Astrocyte (in vitro differentiated cells and primary cell): ENCODE measurements around the gene EN2. TPM values are rescaled to one million over a fixed set of nuclear protein-coding genes. Genes with fewer than 3 reads are reported as not detected.

ENCODE experiments used
- DNase-seq: peaks from one replicate; pipeline ENCODE4 v3.0.0-alpha.2; 2010; ENCODE audit warnings: low read depth
- FAIRE-seq: peaks from 2 replicates; lab custom pipeline; 2011; peaks lifted over from hg19 to GRCh38; lab: Jason Lieb, UNC
- H2AFZ ChIP-seq: 2 replicates; pipeline ENCODE4 v1.6.0; 2012; ENCODE audit warnings: low read depth, low read length, inconsistent platforms
- H3K27ac ChIP-seq: 2 replicates; pipeline ENCODE4 v1.5.1; 2011; ENCODE audit warnings: low read depth, low read length, inconsistent platforms
- H3K27me3 ChIP-seq: 2 replicates; pipeline ENCODE4 v1.6.0; 2011; ENCODE audit warnings: low read length, inconsistent platforms; ENCODE audit not compliant: insufficient read depth
- H3K36me3 ChIP-seq: 2 replicates; pipeline ENCODE4 v1.5.1; 2011; ENCODE audit warnings: low read length, inconsistent platforms; ENCODE audit not compliant: insufficient read depth
- H3K4me1 ChIP-seq: 2 replicates; pipeline ENCODE4 v1.5.1; 2011; ENCODE audit warnings: low read length, inconsistent platforms; ENCODE audit not compliant: insufficient read depth
- H3K4me2 ChIP-seq: 2 replicates; pipeline ENCODE4 v1.6.0; 2012; ENCODE audit warnings: low read length, inconsistent platforms
- H3K4me3 ChIP-seq: 2 replicates; pipeline ENCODE4 v1.5.1; 2011; ENCODE audit warnings: low read depth, mild to moderate bottlenecking, low read length, inconsistent platforms; ENCODE audit not compliant: insufficient read depth
- H3K79me2 ChIP-seq: 2 replicates; pipeline ENCODE4 v1.6.0; 2012; ENCODE audit warnings: mild to moderate bottlenecking, low read length, inconsistent platforms; ENCODE audit not compliant: insufficient read depth
- H3K9ac ChIP-seq: 2 replicates; pipeline ENCODE4 v1.6.0; 2012; ENCODE audit warnings: mild to moderate bottlenecking, low read length, inconsistent platforms
- H3K9me3 ChIP-seq: 2 replicates; pipeline ENCODE4 v1.5.1; 2012; ENCODE audit warnings: low read depth, mild to moderate bottlenecking, low read length, inconsistent platforms; ENCODE audit not compliant: insufficient read depth
- H4K20me1 ChIP-seq: 2 replicates; pipeline ENCODE4 v1.6.0; 2012; ENCODE audit warnings: low read length, inconsistent platforms; ENCODE audit not compliant: insufficient read depth
- H3K27ac Mint-ChIP-seq: one replicate; pipeline ENCODE4 v1.8.0; 2021; ENCODE audit warnings: mild to moderate bottlenecking, mixed read lengths; ENCODE audit not compliant: unreplicated experiment
- H3K27me3 Mint-ChIP-seq: one replicate; pipeline ENCODE4 v1.8.0; 2021; ENCODE audit warnings: low read depth, mixed read lengths; ENCODE audit not compliant: unreplicated experiment
- H3K36me3 Mint-ChIP-seq: one replicate; pipeline ENCODE4 v1.8.0; 2021; ENCODE audit warnings: low read depth, mixed read lengths; ENCODE audit not compliant: unreplicated experiment
- H3K4me1 Mint-ChIP-seq: one replicate; pipeline ENCODE4 v1.8.0; 2021; ENCODE audit warnings: low read depth, mixed read lengths; ENCODE audit not compliant: unreplicated experiment
- H3K4me3 Mint-ChIP-seq: one replicate; pipeline ENCODE4 v1.8.0; 2021; ENCODE audit warnings: mild to moderate bottlenecking, moderate library complexity, mixed read lengths; ENCODE audit not compliant: unreplicated experiment
- H3K9me3 Mint-ChIP-seq: one replicate; pipeline ENCODE4 v1.8.0; 2021; ENCODE audit warnings: mild to moderate bottlenecking, mixed read lengths; ENCODE audit not compliant: unreplicated experiment
- CTCF ChIP-seq: IDR thresholded peaks from 2 replicates; pipeline ENCODE4 v1.5.1; 2011; ENCODE audit warnings: low read depth, mild to moderate bottlenecking, inconsistent platforms, low read length, moderate library complexity; ENCODE audit not compliant: insufficient read depth
- EZH2 ChIP-seq: IDR thresholded peaks from 2 replicates; pipeline ENCODE4 v1.6.1; 2012; ENCODE audit warnings: mild to moderate bottlenecking, low read length, inconsistent platforms; ENCODE audit not compliant: insufficient read depth
- total RNA-seq: library from RNA; stranded (reverse); gene quantifications from 2 replicates; pipeline ENCODE4 v1.2.1, GENCODE V29; 2021

EN2 gene
- total RNA-seq, 1 donor from 2014 or later = not detected

GRCh38 chr7:155495440-155496248, 37.7 kb downstream of the EN2 start:
- Histone ChIP-seq H3K9ac (no peak overlapping the region), H3K4me3 (no peak overlapping the region), H3K27ac (no peak overlapping the region), H3K79me2 (no peaks in the 10 kb centered on the region), H3K4me2 (no peak overlapping the region), H3K36me3 (no peaks in the 10 kb centered on the region), H3K9me3 (no peaks in the 10 kb centered on the region), H4K20me1 (no peaks in the 10 kb centered on the region), H3K27me3 (peaks cover 16% of the 10 kb centered on the region), H3K4me1 (no peaks in the 10 kb centered on the region), H2AFZ (no peak overlapping the region)
- Mint-ChIP-seq H3K4me1 (no peaks in the 10 kb centered on the region), H3K27me3 (peaks cover 91% of the 10 kb centered on the region), H3K36me3 (no peaks in the 10 kb centered on the region), H3K9me3 (peaks cover 16% of the 10 kb centered on the region), H3K4me3 (no peak overlapping the region), H3K27ac (no peak overlapping the region)
- DNase-seq (no peak), FAIRE-seq (no peak)
- TF ChIP-seq CTCF (no peak), EZH2 (no peak)

GRCh38 chr7:155496267-155497005, 38.5 kb downstream of the EN2 start:
- DNase-seq (no peak), FAIRE-seq (no peak)
- Mint-ChIP-seq H3K27ac (peak overlapping the region; percentile 31), H3K27me3 (peaks cover 92% of the 10 kb centered on the region), H3K36me3 (no peaks in the 10 kb centered on the region), H3K9me3 (peaks cover 13% of the 10 kb centered on the region), H3K4me1 (no peaks in the 10 kb centered on the region), H3K4me3 (no peak overlapping the region)
- no peaks in the 10 kb centered on the region for H3K4me1 ChIP-seq
- no peak overlapping the region for H3K9ac ChIP-seq
- H3K79me2 ChIP-seq = no peaks in the 10 kb centered on the region
- no peaks in the 10 kb centered on the region for H3K9me3 ChIP-seq
- H3K27me3 ChIP-seq = peaks cover 19% of the 10 kb centered on the region
- no peak overlapping the region for H2AFZ ChIP-seq
- H4K20me1 ChIP-seq = no peaks in the 10 kb centered on the region
- H3K36me3 ChIP-seq = no peaks in the 10 kb centered on the region
- TF ChIP-seq CTCF (no peak), EZH2 (no peak)
- no peak overlapping the region for H3K4me2 ChIP-seq
- H3K27ac ChIP-seq = no peak overlapping the region
- H3K4me3 ChIP-seq = no peak overlapping the region
